ENCODE results near the gene ZNF2. TPM values are rescaled to one million over a fixed set of nuclear protein-coding genes. Genes with fewer than 3 reads are reported as not detected.

The ZNF2 gene
- total and polyA plus RNA-seq, 2 of the 13 experiments (the other 11 are each of a cell fraction or from before 2014, with no cell fraction given), result 4.3 to 6.1 TPM

DNA sequence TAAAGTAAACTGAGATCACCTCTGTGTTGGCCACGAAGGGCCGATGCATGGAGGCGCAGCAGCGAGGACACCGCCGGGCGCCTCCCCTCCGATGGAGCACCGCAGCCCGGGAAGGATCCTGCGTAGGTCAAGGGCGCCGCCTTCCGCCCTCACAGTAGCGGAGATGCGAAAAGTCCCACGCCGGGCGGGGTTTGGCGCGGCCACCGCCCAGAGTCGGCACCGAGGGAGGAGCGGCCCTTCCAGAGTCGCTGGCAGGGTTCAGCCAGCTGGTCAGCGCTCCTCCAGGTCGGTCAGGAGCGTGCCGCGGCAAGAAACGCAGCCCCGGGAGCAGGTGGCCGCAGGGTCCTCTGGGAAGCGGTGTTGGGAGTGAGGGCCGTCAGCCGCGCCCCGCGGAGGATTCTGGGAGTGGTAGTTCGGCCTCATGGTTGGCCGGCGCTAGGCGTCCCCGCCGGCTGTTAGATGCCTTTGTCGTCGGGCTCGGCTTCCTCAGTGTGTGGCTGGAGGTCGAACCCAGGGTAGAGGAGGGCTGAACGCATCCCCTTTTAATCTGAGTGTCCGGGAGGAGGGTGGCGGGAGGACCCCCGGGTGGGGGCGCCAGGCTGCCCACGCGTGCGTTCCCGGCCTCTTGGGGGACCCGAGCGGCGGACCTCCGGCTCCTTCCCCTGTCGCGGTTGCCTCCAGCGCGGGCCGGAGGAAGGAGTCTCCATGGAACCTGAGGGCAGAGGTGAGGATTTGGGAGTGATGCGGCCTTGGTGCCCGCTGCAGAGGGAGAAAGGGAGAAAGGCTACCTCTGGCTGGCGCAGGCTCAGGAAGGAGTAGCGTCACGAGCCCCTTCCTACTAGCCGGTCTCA lies 41.7 kb downstream of the ZNF2 start, which contains the start of gene ZNF892 (continued):
- TF ChIP-seq CCDC6 (CRISPR knock-in tag; IDR thresholded peaks at IDR 0.05) (peak; percentile 49; the same call in 1 of the 2 replicates), SOX6 (IDR thresholded peaks at IDR 0.05) (no peak), SOX6 (CRISPR knock-in tag; IDR thresholded peaks at IDR 0.05) (0 out of 2 replicates have a peak, but pooled peaks have one; percentile 32), HDAC1 (CRISPR knock-in tag; IDR thresholded peaks at IDR 0.05) (peak; percentile 75), ZNF296 (CRISPR knock-in tag; conservative IDR thresholded peaks at IDR 0.05) (0 out of 2 replicates have a peak, but pooled peaks have one; percentile 55), SNAI1 (CRISPR knock-in tag; IDR thresholded peaks at IDR 0.05; ENCODE audit: borderline replicate concordance) (no peak), ZBTB7A (CRISPR knock-in tag; IDR thresholded peaks at IDR 0.05) (0 out of 2 replicates have a peak, but pooled peaks have one; percentile 50), KDM4B (CRISPR knock-in tag; IDR thresholded peaks at IDR 0.05) (no peak), ZNF510 (CRISPR knock-in tag; IDR thresholded peaks at IDR 0.05; ENCODE audit: low read depth) (no peak), ZNF574 (CRISPR knock-in tag; IDR thresholded peaks at IDR 0.05) (peak; percentile 73), ZNF598 (CRISPR knock-in tag; IDR thresholded peaks at IDR 0.05; ENCODE audit: borderline replicate concordance) (peak; percentile 33; the same call in 1 of the 2 replicates)
- TF ChIP-seq, protein P1, sequence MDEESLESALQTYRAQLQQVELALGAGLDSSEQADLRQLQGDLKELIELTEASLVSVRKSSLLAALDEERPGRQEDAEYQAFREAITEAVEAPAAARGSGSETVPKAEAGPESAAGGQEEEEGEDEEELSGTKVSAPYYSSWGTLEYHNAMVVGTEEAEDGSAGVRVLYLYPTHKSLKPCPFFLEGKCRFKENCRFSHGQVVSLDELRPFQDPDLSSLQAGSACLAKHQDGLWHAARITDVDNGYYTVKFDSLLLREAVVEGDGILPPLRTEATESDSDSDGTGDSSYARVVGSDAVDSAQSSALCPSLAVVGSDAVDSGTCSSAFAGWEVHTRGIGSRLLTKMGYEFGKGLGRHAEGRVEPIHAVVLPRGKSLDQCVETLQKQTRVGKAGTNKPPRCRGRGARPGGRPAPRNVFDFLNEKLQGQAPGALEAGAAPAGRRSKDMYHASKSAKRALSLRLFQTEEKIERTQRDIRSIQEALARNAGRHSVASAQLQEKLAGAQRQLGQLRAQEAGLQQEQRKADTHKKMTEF (CRISPR knock-in tag; IDR thresholded peaks at IDR 0.05), result peak; percentile 48; the same call in 1 of the 2 replicates
- TF ChIP-seq, protein P2, sequence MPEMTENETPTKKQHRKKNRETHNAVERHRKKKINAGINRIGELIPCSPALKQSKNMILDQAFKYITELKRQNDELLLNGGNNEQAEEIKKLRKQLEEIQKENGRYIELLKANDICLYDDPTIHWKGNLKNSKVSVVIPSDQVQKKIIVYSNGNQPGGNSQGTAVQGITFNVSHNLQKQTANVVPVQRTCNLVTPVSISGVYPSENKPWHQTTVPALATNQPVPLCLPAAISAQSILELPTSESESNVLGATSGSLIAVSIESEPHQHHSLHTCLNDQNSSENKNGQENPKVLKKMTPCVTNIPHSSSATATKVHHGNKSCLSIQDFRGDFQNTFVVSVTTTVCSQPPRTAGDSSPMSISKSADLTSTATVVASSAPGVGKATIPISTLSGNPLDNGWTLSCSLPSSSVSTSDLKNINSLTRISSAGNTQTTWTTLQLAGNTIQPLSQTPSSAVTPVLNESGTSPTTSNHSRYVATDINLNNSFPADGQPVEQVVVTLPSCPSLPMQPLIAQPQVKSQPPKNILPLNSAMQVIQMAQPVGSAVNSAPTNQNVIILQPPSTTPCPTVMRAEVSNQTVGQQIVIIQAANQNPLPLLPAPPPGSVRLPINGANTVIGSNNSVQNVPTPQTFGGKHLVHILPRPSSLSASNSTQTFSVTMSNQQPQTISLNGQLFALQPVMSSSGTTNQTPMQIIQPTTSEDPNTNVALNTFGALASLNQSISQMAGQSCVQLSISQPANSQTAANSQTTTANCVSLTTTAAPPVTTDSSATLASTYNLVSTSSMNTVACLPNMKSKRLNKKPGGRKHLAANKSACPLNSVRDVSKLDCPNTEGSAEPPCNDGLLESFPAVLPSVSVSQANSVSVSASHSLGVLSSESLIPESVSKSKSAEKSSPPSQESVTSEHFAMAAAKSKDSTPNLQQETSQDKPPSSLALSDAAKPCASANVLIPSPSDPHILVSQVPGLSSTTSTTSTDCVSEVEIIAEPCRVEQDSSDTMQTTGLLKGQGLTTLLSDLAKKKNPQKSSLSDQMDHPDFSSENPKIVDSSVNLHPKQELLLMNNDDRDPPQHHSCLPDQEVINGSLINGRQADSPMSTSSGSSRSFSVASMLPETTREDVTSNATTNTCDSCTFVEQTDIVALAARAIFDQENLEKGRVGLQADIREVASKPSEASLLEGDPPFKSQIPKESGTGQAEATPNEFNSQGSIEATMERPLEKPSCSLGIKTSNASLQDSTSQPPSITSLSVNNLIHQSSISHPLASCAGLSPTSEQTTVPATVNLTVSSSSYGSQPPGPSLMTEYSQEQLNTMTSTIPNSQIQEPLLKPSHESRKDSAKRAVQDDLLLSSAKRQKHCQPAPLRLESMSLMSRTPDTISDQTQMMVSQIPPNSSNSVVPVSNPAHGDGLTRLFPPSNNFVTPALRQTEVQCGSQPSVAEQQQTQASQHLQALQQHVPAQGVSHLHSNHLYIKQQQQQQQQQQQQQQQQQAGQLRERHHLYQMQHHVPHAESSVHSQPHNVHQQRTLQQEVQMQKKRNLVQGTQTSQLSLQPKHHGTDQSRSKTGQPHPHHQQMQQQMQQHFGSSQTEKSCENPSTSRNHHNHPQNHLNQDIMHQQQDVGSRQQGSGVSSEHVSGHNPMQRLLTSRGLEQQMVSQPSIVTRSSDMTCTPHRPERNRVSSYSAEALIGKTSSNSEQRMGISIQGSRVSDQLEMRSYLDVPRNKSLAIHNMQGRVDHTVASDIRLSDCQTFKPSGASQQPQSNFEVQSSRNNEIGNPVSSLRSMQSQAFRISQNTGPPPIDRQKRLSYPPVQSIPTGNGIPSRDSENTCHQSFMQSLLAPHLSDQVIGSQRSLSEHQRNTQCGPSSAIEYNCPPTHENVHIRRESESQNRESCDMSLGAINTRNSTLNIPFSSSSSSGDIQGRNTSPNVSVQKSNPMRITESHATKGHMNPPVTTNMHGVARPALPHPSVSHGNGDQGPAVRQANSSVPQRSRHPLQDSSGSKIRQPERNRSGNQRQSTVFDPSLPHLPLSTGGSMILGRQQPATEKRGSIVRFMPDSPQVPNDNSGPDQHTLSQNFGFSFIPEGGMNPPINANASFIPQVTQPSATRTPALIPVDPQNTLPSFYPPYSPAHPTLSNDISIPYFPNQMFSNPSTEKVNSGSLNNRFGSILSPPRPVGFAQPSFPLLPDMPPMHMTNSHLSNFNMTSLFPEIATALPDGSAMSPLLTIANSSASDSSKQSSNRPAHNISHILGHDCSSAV (CRISPR knock-in tag; IDR thresholded peaks at IDR 0.05; ENCODE audit: borderline replicate concordance), result 0 out of 2 replicates have a peak, but pooled peaks have one; percentile 52

Data from HepG2 (cell line).